GM10847 (cell line): Measurements from ENCODE around the gene TNRC6B.

Experiments used
- POLR2A ChIP-seq: IDR thresholded peaks from 2 replicates; pipeline ENCODE4 v1.6.1; 2011; ENCODE audit not compliant: insufficient read length; ENCODE audit errors: extremely low read depth

The TNRC6B gene

GRCh38 chr22:40340044-40340443 is 162.3 kb downstream of the TNRC6B start:
- no peak for TF ChIP-seq POLR2A

DNA sequence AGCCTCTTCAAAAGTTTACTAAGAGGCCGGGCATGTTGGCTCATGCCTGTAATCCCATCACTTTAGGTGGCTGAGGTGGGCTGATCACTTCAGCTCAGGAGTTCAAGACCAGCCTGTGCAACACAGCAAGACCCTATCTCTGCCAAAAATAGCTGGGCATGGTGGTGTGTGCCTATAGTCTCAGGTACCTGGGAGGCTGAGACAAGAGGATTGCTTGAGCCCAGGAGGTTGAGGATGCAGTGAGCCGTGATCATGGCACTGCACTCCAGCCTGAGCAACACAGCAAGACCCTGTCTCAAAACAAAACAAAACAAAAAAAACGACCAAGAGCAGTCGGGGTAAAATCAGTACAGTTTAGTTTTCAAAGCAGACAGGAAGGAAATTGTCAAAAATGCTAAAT is 163.9 kb downstream of the TNRC6B start:
- no peak for TF ChIP-seq POLR2A

- no peak for TF ChIP-seq POLR2A
These were observed 164.8 kb downstream of the TNRC6B start for GRCh38 chr22:40342521-40342920.

DNA sequence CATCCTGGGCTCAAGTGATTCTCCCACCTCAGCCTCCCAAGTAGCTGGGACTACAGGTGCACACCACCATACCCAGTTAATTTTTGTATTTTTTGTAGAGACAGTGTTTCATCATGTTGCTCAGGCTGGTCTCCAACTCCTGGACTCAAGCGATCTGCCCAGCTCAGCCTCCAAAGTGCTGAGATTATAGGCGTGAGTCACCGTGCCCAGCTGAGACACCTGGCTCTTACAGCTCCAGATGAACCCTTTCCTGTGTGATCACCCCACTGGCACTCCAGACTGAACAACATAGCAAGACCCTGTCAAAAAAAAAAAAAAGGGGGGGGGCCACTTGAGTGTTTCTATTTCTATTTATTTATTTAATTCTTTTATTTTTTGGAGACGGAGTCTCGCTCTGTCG is 167.5 kb downstream of the TNRC6B start:
- TF ChIP-seq POLR2A = no peak

DNA sequence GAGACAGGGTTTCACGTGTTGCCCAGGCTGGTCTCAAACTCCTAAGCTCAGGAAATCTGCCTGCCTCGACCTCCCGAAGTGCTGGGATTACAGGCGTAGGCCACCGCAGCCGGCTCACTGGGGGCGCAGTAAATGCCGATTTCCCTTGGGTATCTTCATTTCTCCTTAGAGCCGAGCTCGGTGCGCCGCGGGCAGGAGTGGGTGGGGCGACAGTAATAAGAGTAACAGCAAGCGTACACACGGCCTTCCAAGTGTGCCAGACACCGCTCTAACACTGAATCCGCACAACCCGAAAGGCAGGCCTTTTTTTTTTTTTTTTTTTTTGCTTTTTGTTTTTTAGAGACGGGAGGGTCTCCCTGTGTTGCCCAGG is 168.1 kb downstream of the TNRC6B start:
- TF ChIP-seq POLR2A = no peak

GRCh38 chr22:40346185-40347118 is 168.7 kb downstream of the TNRC6B start, which contains the start of gene ADSL:
ADSL (plus strand) TSS chr22:40346500; CDS start chr22:40346559, 59 bp downstream.
- peak; percentile 98 for TF ChIP-seq POLR2A

DNA sequence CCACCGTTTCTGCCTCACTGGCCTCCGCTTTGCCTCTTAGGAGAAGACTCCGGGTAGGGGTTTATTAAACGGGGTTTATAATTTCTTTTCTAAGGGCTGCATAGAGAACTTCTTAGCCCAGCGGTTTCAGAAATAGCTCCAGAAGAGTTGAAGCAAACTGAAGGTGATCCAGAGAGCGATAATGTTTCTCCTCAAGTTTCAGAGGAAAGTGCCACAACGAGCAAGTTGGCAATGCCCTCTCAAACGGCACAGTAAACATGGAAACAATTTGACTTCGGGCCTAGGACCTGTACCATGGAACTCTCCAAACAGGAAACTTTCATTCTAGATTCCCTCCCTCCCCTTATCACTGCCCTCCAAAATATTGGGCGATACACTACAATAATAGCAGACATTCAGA is 169.6 kb downstream of the TNRC6B start:
- TF ChIP-seq POLR2A = no peak

GRCh38 chr22:40348025-40348658 is 170.4 kb downstream of the TNRC6B start:
- TF ChIP-seq POLR2A = no peak

GRCh38 chr22:40352763-40353162 is 175.0 kb downstream of the TNRC6B start:
- no peak for TF ChIP-seq POLR2A

- no peak for TF ChIP-seq POLR2A
These were observed 183.4 kb downstream of the TNRC6B start for GRCh38 chr22:40361100-40361499.

DNA sequence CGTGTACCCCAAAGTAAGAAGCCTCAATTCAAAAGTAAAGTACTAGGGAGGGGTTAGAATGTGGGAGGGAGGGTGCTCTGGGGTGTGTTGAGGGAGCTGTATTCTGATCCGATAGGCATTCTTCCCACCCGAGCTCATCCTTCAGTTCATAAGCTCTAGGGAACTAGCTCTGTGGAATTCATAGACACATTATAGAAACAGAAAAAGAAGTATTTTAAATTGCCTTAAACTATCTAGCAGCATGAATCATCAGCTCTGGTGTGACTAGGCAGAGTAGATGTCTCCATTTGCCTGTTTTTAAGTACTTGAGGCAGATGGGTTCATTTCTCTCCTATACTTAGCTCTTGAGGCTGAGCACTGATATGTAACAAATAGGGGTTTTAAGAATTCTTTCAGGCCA is 185.3 kb downstream of the TNRC6B start:
- no peak for TF ChIP-seq POLR2A

DNA sequence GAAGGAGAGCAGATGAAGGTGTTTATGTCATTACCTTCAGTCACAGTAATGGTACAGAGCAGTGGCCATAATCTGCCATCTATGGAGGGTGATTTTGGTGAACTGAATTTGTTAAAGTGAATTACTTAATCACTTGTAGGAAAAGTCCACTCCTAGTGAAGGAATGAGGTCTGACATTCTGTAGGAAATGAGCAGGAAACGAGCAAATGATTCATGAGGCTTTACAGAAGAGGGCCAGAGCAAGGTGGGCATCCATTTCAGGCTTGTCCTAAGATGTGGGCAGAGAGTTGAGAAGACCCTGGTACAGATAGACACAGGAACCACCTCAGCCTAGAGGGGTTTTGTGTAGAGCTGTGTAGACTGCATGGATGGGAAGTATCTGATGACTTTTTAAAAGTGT is 186.7 kb downstream of the TNRC6B start:
- TF ChIP-seq POLR2A = no peak

DNA sequence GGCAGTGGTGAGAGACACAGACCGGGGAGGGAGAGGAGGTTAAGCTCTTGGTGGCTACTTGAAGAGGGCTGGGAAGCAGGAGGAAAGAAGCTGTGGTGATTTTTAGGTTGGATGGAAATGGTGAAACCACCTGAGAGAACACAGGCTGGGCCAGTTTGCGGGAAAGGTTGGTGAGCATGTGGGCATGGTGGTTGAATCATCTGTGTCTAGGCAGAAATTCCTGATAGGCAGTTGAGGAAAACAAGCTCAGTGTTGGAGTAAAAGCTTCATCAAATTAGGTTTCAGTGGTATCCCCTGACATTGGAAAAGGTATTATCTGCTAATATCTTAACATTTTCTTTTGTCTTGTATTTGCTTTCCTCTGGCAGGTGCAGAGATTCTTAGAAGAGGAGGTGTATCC is 188.3 kb downstream of the TNRC6B start:
- no peak for TF ChIP-seq POLR2A

GRCh38 chr22:40367342-40367741 is 189.6 kb downstream of the TNRC6B start:
- TF ChIP-seq POLR2A = no peak

DNA sequence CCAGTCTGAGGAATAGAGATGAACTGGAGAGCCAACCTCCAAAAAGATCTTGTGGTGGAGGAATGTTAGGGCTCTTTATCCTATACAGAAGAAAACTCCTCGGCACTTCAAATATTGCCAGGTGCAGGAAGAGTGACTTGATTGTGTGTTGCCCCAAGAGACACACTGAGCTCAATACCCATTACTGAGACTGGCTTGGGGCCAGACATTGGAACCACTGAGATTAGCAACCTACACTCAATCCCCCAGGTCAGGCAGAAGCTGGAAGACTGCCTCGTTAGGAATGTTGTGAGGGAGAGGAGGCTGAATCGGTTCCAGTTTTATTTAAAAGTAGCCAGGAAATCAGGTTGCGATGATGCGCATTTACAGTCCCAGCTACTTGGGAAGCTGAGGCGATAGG is 190.3 kb downstream of the TNRC6B start:
- TF ChIP-seq POLR2A = no peak

- TF ChIP-seq POLR2A = no peak
These were observed 191.1 kb downstream of the TNRC6B start for GRCh38 chr22:40368836-40369235.
